ENCODE results near the gene ACYP1. TPM values are rescaled to one million over a fixed set of nuclear protein-coding genes. Genes with fewer than 3 reads are reported as not detected.
A peak's percentile ranks its signal among the peaks of the same experiment; 100 is the strongest.

The ACYP1 gene
- total and polyA plus RNA-seq, 9 of the 15 experiments (the other 6 are each of a cell fraction or from before 2014, with no cell fraction given), result 19.9 to 113 (median 52.3) TPM

DNA sequence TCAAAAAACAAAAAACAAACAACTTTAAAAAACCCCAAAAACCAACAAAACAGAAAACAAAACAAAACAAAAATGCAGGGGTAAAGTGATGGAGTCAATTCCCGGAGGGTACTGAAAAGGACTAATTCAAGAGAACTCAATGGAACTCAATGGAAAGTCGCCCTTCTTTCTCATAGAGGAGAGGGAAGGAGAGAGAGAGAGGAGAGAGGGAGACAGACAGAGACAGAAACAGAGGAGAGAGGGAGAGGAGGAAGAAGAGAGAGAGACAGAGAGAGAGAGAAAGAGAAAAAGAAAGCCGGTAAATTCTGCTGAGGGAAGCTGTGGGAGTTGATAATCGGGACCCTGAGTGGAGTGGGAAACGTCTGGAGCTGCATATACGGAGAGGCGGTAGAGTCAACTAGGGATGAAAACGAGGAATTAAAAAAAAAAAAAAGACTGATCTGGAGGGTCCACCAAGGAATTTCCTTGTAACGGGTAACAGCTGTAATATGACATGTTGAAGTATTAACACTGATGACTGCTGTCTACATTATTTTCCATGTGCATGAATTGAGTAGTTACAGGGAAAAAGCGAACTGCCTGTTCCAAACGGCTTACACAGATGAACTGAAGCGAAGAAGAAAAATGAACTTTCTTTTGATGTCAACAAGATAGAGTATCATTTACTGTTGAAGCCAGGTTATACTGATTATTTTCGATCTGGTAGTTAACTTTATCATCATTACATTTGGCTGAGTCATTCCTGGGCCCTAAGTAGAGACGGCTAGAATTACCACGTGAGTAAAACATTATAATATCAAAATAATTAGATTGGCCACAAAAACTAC is 4.7 kb upstream of the ACYP1 start (continued):
- no peak for TF ChIP-seq POLR3A (IDR thresholded peaks at IDR 0.05; ENCODE audit: borderline replicate concordance, extremely low read depth, insufficient read depth, insufficient read length)
- no peak for TF ChIP-seq ZNF165 (CRISPR knock-in tag; IDR thresholded peaks at IDR 0.05; ENCODE audit: borderline replicate concordance)
- no peak for TF ChIP-seq CHD1 (IDR thresholded peaks at IDR 0.05; ENCODE audit: low read length)
- TF ChIP-seq MTA1 (IDR thresholded peaks at IDR 0.05; ENCODE audit: borderline replicate concordance), result 0 out of 2 replicates have a peak, but pooled peaks have one; percentile 57
- TF ChIP-seq ESRRB (CRISPR knock-in tag; IDR thresholded peaks at IDR 0.05; ENCODE audit: borderline replicate concordance), result no peak
- peak; percentile 65; the same call in 1 of the 2 replicates for TF ChIP-seq BACH1 (tag; IDR thresholded peaks at IDR 0.05)
- TF ChIP-seq ETV1 (tag; conservative IDR thresholded peaks at IDR 0.05; ENCODE audit: low read depth), result no peak
- no peak for TF ChIP-seq THAP7 (CRISPR knock-in tag; IDR thresholded peaks at IDR 0.05)
- no peak for TF ChIP-seq ZNF197 (CRISPR knock-in tag; IDR thresholded peaks at IDR 0.05; ENCODE audit: low read depth)
- no peak for TF ChIP-seq SREBF2 (CRISPR knock-in tag; IDR thresholded peaks at IDR 0.05)
- peak; percentile 78 for TF ChIP-seq MAFF (IDR thresholded peaks at IDR 0.05; ENCODE audit: low read length)
- TF ChIP-seq GATAD2A (IDR thresholded peaks at IDR 0.05), result no peak
- TF ChIP-seq ZNF384 (IDR thresholded peaks at IDR 0.05; ENCODE audit: low read depth, low read length), result no peak
- TF ChIP-seq CAMTA2 (CRISPR knock-in tag; conservative IDR thresholded peaks at IDR 0.05), result no peak
- no peak for TF ChIP-seq MCM2 (IDR thresholded peaks at IDR 0.05; ENCODE audit: low read depth)
- no peak for TF ChIP-seq HMGN3 (IDR thresholded peaks at IDR 0.05; ENCODE audit: borderline replicate concordance, extremely low read depth, insufficient read length, low read depth, low read length)
- no peak for TF ChIP-seq SETDB1 (IDR thresholded peaks at IDR 0.05; ENCODE audit: low read length)
- no peak for TF ChIP-seq L3MBTL2 (IDR thresholded peaks at IDR 0.05)
- TF ChIP-seq COPS2 (conservative IDR thresholded peaks at IDR 0.05), result no peak
- peak; percentile 50; the same call in 1 of the 2 replicates for TF ChIP-seq GTF2E2 (tag; IDR thresholded peaks at IDR 0.05)
- TF ChIP-seq RAD21 (CRISPR knock-in tag; conservative IDR thresholded peaks at IDR 0.05 in 1 of 2, IDR thresholded peaks at IDR 0.05 in 1 of 2), result no peak
- TF ChIP-seq, protein P1, sequence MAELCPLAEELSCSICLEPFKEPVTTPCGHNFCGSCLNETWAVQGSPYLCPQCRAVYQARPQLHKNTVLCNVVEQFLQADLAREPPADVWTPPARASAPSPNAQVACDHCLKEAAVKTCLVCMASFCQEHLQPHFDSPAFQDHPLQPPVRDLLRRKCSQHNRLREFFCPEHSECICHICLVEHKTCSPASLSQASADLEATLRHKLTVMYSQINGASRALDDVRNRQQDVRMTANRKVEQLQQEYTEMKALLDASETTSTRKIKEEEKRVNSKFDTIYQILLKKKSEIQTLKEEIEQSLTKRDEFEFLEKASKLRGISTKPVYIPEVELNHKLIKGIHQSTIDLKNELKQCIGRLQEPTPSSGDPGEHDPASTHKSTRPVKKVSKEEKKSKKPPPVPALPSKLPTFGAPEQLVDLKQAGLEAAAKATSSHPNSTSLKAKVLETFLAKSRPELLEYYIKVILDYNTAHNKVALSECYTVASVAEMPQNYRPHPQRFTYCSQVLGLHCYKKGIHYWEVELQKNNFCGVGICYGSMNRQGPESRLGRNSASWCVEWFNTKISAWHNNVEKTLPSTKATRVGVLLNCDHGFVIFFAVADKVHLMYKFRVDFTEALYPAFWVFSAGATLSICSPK (IDR thresholded peaks at IDR 0.05; ENCODE audit: borderline replicate concordance), result 0 out of 2 replicates have a peak, but pooled peaks have one; percentile 45
- no peak for TF ChIP-seq ZKSCAN8 (CRISPR knock-in tag; IDR thresholded peaks at IDR 0.05)
- no peak for TF ChIP-seq ETS1 (conservative IDR thresholded peaks at IDR 0.05; ENCODE audit: control insufficient read depth, low read depth, low read length)
- no peak for TF ChIP-seq U2AF1 (optimal IDR thresholded peaks at IDR 0.05; ENCODE audit: low read depth, low read length)
- TF ChIP-seq HEY1 (CRISPR knock-in tag; IDR thresholded peaks at IDR 0.05; ENCODE audit: borderline replicate concordance), result no peak
